Calu3 (cell line): ENCODE results near the gene SDHAF1. TPM values are rescaled to one million over a fixed set of nuclear protein-coding genes. Genes with fewer than 3 reads are reported as not detected.

Experiments
- BruUV-seq: library from RNA; stranded (reverse); fragments of 400-500 nt; replicated peaks from 2 replicates; lab custom pipeline; 2021; lab: Mats Ljungman, UMichigan
- CTCF ChIA-PET: fragments of 300-600 bp; sonication (Branson Sonifier 250); formaldehyde crosslinking; loops from one replicate; lab custom pipeline; 2022; ENCODE audit warnings: antibody characterized with exemption; lab: Charles Lee
- DNase-seq: peaks from one replicate; pipeline ENCODE4 v3.0.0; 2022
- H3K27ac Mint-ChIP-seq: one replicate; pipeline ENCODE4 v1.8.0; 2022; ENCODE audit warnings: mixed read lengths; ENCODE audit not compliant: unreplicated experiment
- H3K27me3 Mint-ChIP-seq: one replicate; pipeline ENCODE4 v1.8.0; 2022; ENCODE audit warnings: mixed read lengths; ENCODE audit not compliant: unreplicated experiment
- H3K36me3 Mint-ChIP-seq: one replicate; pipeline ENCODE4 v1.8.0; 2022; ENCODE audit warnings: mild to moderate bottlenecking, moderate library complexity, mixed read lengths; ENCODE audit not compliant: insufficient read depth, unreplicated experiment
- H3K4me1 Mint-ChIP-seq: one replicate; pipeline ENCODE4 v1.8.0; 2022; ENCODE audit warnings: mild to moderate bottlenecking, low read depth, mixed read lengths; ENCODE audit not compliant: unreplicated experiment
- H3K4me3 Mint-ChIP-seq: one replicate; pipeline ENCODE4 v1.8.0; 2022; ENCODE audit warnings: mild to moderate bottlenecking, low read depth, moderate library complexity, mixed read lengths; ENCODE audit not compliant: unreplicated experiment
- H3K9me3 Mint-ChIP-seq: one replicate; pipeline ENCODE4 v1.8.0; 2022; ENCODE audit warnings: low read depth, mixed read lengths; ENCODE audit not compliant: unreplicated experiment
- intact Hi-C: fragments of 100-400 bp; cut with micrococcal nuclease; formaldehyde crosslinking; loops from one replicate; pipeline ENCODE4 v1.10.0; 2022; ENCODE audit not compliant: unreplicated experiment
- total RNA-seq: library from RNA; stranded (reverse); gene quantifications from 2 replicates; pipeline ENCODE4 v1.2.3, GENCODE V29; 2022
- TF ChIP-seq, protein P1 (sequence below): fragments of 200-600 bp; IDR thresholded peaks from one replicate; pipeline ENCODE4 v1.8.0; 2022; ENCODE audit warnings: antibody characterized with exemption; ENCODE audit not compliant: unreplicated experiment

SDHAF1 gene
- total RNA-seq, 1 experiment from 2014 or later = 16.9 TPM

DNA sequence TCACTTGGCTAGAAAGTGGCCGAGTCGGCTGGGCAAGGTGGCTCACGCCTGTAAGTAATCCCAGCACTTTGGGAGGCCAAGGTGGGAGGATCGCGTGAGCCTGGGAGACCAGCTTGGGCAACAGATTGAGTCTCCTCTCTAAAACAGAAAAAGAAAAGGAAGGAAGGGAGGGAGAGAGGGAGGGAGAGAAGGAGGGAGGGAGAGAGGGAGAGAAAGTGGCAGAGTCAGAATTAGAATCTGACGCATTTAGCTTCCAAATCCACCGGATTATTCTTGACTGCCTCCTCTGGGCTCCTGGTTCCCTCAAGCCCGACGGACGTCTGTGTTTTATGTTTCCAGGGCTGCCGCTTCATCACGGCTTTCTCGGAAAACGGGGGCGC, 36.3 kb upstream of the SDHAF1 start:
- intact Hi-C loops = no loop called here
- no peak for DNase-seq

DNA sequence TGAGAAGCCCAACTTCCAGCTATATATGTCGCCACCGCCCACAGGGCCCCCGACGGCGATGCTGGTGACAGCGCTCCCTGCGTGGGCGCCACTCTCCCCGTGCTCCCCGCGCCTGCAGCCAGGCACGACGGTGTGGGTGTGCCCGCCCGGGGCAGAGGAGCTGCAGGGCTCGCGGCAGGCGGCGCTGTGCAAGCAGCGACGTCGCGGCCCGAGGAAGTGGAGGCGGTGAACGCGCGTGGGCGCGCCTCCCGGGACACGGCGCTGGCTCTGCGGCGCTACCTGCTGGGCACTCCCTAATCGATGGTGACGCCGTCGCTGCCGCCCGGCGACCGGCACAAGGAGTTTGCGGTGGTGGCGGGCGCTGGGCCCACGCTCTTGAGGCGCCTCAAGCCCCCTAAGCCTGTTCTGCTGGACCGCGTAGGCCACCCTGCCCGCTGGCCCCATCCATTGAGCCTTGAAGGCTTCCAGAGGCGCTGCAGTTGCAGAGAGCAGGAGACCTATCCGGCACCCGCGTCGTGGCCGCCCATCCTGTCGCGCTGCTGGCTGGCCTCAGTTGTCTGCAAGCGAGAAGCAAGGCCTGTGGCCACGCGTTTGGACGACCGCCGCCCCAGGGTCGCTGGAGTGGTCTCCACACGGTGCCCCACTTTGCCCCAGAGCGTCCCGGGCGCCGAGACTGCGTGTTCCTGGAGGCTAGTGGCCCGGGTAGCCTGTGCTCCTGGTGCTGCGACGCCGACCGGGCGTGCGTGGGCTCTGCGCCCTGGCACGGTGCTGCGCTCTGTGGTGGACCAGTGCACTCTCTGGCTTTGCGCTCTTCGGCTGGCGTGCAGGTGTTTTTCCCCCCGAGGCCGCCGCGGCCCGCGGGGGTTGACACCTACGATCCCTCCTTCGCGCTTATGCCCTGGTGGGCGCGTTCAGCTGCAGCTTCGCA, 35.7 kb upstream of the SDHAF1 start:
- Mint-ChIP-seq H3K4me1 (no peaks in the 10 kb centered on the region), H3K4me3 (no peak overlapping the region), H3K27ac (no peak overlapping the region), H3K36me3 (no peaks in the 10 kb centered on the region), H3K9me3 (no peaks in the 10 kb centered on the region), H3K27me3 (peaks cover 72% of the 10 kb centered on the region)
- no peak for DNase-seq
- TF ChIP-seq, protein P1, sequence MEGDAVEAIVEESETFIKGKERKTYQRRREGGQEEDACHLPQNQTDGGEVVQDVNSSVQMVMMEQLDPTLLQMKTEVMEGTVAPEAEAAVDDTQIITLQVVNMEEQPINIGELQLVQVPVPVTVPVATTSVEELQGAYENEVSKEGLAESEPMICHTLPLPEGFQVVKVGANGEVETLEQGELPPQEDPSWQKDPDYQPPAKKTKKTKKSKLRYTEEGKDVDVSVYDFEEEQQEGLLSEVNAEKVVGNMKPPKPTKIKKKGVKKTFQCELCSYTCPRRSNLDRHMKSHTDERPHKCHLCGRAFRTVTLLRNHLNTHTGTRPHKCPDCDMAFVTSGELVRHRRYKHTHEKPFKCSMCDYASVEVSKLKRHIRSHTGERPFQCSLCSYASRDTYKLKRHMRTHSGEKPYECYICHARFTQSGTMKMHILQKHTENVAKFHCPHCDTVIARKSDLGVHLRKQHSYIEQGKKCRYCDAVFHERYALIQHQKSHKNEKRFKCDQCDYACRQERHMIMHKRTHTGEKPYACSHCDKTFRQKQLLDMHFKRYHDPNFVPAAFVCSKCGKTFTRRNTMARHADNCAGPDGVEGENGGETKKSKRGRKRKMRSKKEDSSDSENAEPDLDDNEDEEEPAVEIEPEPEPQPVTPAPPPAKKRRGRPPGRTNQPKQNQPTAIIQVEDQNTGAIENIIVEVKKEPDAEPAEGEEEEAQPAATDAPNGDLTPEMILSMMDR = no peak
- BruUV-seq = no TSS peak
- intact Hi-C loops = no loop called here
- CTCF ChIA-PET = interaction anchor here (0.6 kb wide), 1 partner anchor 8 kb away, joined by 4 read pairs; no protein-coding TSS in a partner anchor

More for the DNA sequence above, 36.3 kb upstream of the SDHAF1 start:
- CTCF ChIA-PET = interaction anchor here (0.7 kb wide), 1 partner anchor 221 kb away, joined by 7 read pairs; no protein-coding TSS in a partner anchor
- TF ChIP-seq, protein P1 = no peak
- H3K4me3 Mint-ChIP-seq = no peak overlapping the region
- no TSS peak for BruUV-seq
- no peaks in the 10 kb centered on the region for H3K36me3 Mint-ChIP-seq
- peaks cover 79% of the 10 kb centered on the region for H3K27me3 Mint-ChIP-seq
- no peak overlapping the region for H3K27ac Mint-ChIP-seq
- no peaks in the 10 kb centered on the region for H3K9me3 Mint-ChIP-seq
- no peaks in the 10 kb centered on the region for H3K4me1 Mint-ChIP-seq

DNA sequence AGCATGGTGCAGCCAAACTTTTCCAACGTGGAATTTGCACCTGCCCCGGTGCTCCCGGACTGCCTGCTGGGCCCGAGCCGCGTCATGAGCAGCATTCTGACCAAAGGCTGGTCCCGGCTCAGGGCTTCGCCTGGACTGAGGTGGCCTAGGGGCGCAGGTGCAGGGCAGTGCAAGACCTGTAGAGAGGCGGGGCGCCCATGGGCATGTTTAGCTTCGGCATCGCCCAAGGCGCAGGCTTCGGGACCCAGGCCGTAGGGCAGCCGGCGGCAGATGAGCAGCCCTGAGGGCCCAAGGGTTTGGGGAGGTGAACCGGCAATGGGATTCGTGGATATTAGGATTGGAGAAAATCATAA, 35.0 kb upstream of the SDHAF1 start:
- Mint-ChIP-seq H3K4me3 (no peak overlapping the region), H3K4me1 (no peaks in the 10 kb centered on the region), H3K36me3 (no peaks in the 10 kb centered on the region), H3K27me3 (peaks cover 66% of the 10 kb centered on the region), H3K9me3 (no peaks in the 10 kb centered on the region), H3K27ac (no peak overlapping the region)
- TF ChIP-seq, protein P1 = no peak
- no TSS peak for BruUV-seq
- CTCF ChIA-PET = no interaction called here
- no peak for DNase-seq
- intact Hi-C loops = no loop called here

DNA sequence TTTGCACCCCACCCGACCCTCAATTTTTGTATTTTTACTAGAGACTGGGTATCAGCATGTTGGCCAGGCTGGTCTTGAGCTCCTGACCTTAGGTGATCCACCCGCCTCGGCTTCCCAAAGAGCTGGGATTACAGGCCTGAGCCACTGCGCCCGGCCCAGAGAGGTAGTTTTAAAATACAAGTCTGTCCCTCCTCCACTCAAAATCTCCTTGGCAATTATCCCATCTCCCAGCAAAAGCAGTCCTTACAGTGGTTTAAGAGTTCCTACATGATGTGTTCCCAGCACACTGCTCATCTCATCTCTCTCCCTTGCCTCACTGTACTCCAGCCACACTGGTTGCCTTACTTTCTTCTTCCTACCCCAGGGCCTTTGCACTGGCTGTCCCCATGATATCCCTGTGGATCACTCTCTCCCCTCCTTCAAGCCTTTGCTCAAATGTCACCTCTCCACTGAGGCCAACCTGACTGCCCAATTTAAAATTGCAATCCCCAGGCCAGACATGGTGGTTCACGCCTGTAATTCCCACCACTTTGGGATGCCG, 34.5 kb upstream of the SDHAF1 start:
- CTCF ChIA-PET = no interaction called here
- DNase-seq = no peak
- BruUV-seq = no TSS peak
- intact Hi-C loops = no loop called here
- Mint-ChIP-seq H3K27me3 (peaks cover 65% of the 10 kb centered on the region), H3K36me3 (no peaks in the 10 kb centered on the region), H3K27ac (no peak overlapping the region), H3K4me1 (no peaks in the 10 kb centered on the region), H3K4me3 (no peak overlapping the region), H3K9me3 (no peaks in the 10 kb centered on the region)
- TF ChIP-seq, protein P1 = no peak
